Measurements from ENCODE around the gene TSPAN18.

The TSPAN18 gene

GRCh38 chr11:44784436-44784760 is 57.6 kb downstream of the TSPAN18 start:
- WGBS (ENCODE audit: extremely low coverage, insufficient coverage, insufficient read length): no CpG with 5 or more reads among the region's 8 CpGs
- Histone ChIP-seq H3K4me2 (ENCODE audit: low read length) (no peak overlapping the region), H3K4ac (ENCODE audit: low read depth, low read length) (no peak overlapping the region)

GRCh38 chr11:44784851-44785250 is 58.1 kb downstream of the TSPAN18 start:
- Histone ChIP-seq H2BK120ac (ENCODE audit: insufficient read depth, low read length, poor library complexity) (no peak overlapping the region), H2BK12ac (ENCODE audit: low read length) (no peak overlapping the region), H3K4me1 (ENCODE audit: control insufficient read depth in 1 of 2, insufficient read depth in 2 of 2, low read length in 2 of 2) (peaks cover 5 to 6% of the 10 kb centered on the region in 2 experiments), H3K4me2 (ENCODE audit: low read length) (no peak overlapping the region), H2AK5ac (ENCODE audit: low read length) (no peak overlapping the region), H4K8ac (ENCODE audit: low read depth, low read length) (no peak overlapping the region), H4K12ac (ENCODE audit: low read depth, low read length) (no peak overlapping the region), H3K79me1 (ENCODE audit: low read length) (no peaks in the 10 kb centered on the region), H3K23ac (ENCODE audit: low read length) (no peak overlapping the region), H2AFZ (ENCODE audit: insufficient read depth, low read length, poor library complexity) (no peak overlapping the region), H3K14ac (ENCODE audit: low read length) (no peak overlapping the region), H3K79me2 (ENCODE audit: control insufficient read depth, insufficient read depth, low read length, poor library complexity) (no peaks in the 10 kb centered on the region), H3K27me3 (ENCODE audit: insufficient read depth, low read length) (no peaks in the 10 kb centered on the region), H3K27ac (ENCODE audit: low read depth, low read length) (no peak overlapping the region), H3K9ac (ENCODE audit: low read length) (no peak overlapping the region), H3K18ac (ENCODE audit: low read length) (no peak overlapping the region), H3K36me3 (ENCODE audit: control insufficient read depth in 1 of 2, insufficient read depth in 2 of 2, low read length in 2 of 2) (peaks cover 0 to under 1% of the 10 kb centered on the region in 2 experiments), H4K91ac (ENCODE audit: low read depth, low read length) (no peak overlapping the region), H3K4me3 (ENCODE audit: low read depth, low read length) (no peak overlapping the region), H3K9me3 (ENCODE audit: insufficient read depth, low read depth, low read length) (no peaks in the 10 kb centered on the region), H2BK5ac (ENCODE audit: low read depth, low read length, poor library complexity) (no peak overlapping the region), H3K4ac (ENCODE audit: low read depth, low read length) (no peak overlapping the region)
- WGBS (ENCODE audit: extremely low coverage, insufficient coverage, insufficient read length): no CpG with 5 or more reads among the region's 3 CpGs
- no peak for DNase-seq

More at GRCh38 chr11:44784436-44784760, 57.6 kb downstream of the TSPAN18 start:
- H3K4me3 ChIP-seq (ENCODE audit: low read depth, low read length): no peak overlapping the region
- H4K8ac ChIP-seq (ENCODE audit: low read depth, low read length): no peak overlapping the region
- H3K79me1 ChIP-seq (ENCODE audit: low read length): no peaks in the 10 kb centered on the region
- no peak overlapping the region for H3K9ac ChIP-seq (ENCODE audit: low read length)
- no peak overlapping the region for H4K12ac ChIP-seq (ENCODE audit: low read depth, low read length)
- no peak overlapping the region for H2AFZ ChIP-seq (ENCODE audit: insufficient read depth, low read length, poor library complexity)
- H3K9me3 ChIP-seq (ENCODE audit: insufficient read depth, low read depth, low read length): no peaks in the 10 kb centered on the region
- no peak overlapping the region for H3K18ac ChIP-seq (ENCODE audit: low read length)
- H2BK5ac ChIP-seq (ENCODE audit: low read depth, low read length, poor library complexity): no peak overlapping the region
- no peaks in the 10 kb centered on the region for H3K27me3 ChIP-seq (ENCODE audit: insufficient read depth, low read length)
- no peak for DNase-seq
- no peak overlapping the region for H4K91ac ChIP-seq (ENCODE audit: low read depth, low read length)
- H3K27ac ChIP-seq (ENCODE audit: low read depth, low read length): no peak overlapping the region
- no peak overlapping the region for H3K23ac ChIP-seq (ENCODE audit: low read length)
- H2BK120ac ChIP-seq (ENCODE audit: insufficient read depth, low read length, poor library complexity): no peak overlapping the region
- H3K79me2 ChIP-seq (ENCODE audit: control insufficient read depth, insufficient read depth, low read length, poor library complexity): no peaks in the 10 kb centered on the region
- no peak overlapping the region for H2AK5ac ChIP-seq (ENCODE audit: low read length)
- H3K36me3 ChIP-seq (ENCODE audit: control insufficient read depth in 1 of 2, insufficient read depth in 2 of 2, low read length in 2 of 2): peaks cover 0 to 3% of the 10 kb centered on the region in 2 experiments
- H3K14ac ChIP-seq (ENCODE audit: low read length): no peak overlapping the region
- H2BK12ac ChIP-seq (ENCODE audit: low read length): no peak overlapping the region
- H3K4me1 ChIP-seq (ENCODE audit: control insufficient read depth in 1 of 2, insufficient read depth in 2 of 2, low read length in 2 of 2): peaks cover 5 to 6% of the 10 kb centered on the region in 2 experiments

GRCh38 chr11:44785856-44786607 is 59.3 kb downstream of the TSPAN18 start:
- Histone ChIP-seq H2AK5ac (ENCODE audit: low read length) (no peak overlapping the region), H4K12ac (ENCODE audit: low read depth, low read length) (no peak overlapping the region), H3K14ac (ENCODE audit: low read length) (no peak overlapping the region), H3K9me3 (ENCODE audit: insufficient read depth, low read depth, low read length) (peaks cover 3% of the 10 kb centered on the region), H4K91ac (ENCODE audit: low read depth, low read length) (no peak overlapping the region), H3K27me3 (ENCODE audit: insufficient read depth, low read length) (no peaks in the 10 kb centered on the region), H3K36me3 (ENCODE audit: control insufficient read depth in 1 of 2, insufficient read depth in 2 of 2, low read length in 2 of 2) (no peaks in the 10 kb centered on the region), H3K4me1 (ENCODE audit: control insufficient read depth in 1 of 2, insufficient read depth in 2 of 2, low read length in 2 of 2) (peaks cover 4% of the 10 kb centered on the region in 2 experiments), H3K79me1 (ENCODE audit: low read length) (no peaks in the 10 kb centered on the region), H3K79me2 (ENCODE audit: control insufficient read depth, insufficient read depth, low read length, poor library complexity) (no peaks in the 10 kb centered on the region), H2BK12ac (ENCODE audit: low read length) (no peak overlapping the region), H3K9ac (ENCODE audit: low read length) (no peak overlapping the region), H3K4me2 (ENCODE audit: low read length) (no peak overlapping the region), H2AFZ (ENCODE audit: insufficient read depth, low read length, poor library complexity) (no peak overlapping the region), H3K4me3 (ENCODE audit: low read depth, low read length) (no peak overlapping the region), H3K23ac (ENCODE audit: low read length) (no peak overlapping the region), H2BK120ac (ENCODE audit: insufficient read depth, low read length, poor library complexity) (no peak overlapping the region), H4K8ac (ENCODE audit: low read depth, low read length) (no peak overlapping the region), H3K4ac (ENCODE audit: low read depth, low read length) (no peak overlapping the region), H2BK5ac (ENCODE audit: low read depth, low read length, poor library complexity) (no peak overlapping the region), H3K18ac (ENCODE audit: low read length) (no peak overlapping the region), H3K27ac (ENCODE audit: low read depth, low read length) (no peak overlapping the region)
- DNase-seq: no peak
- no CpG with 5 or more reads among the region's 7 CpGs for WGBS (ENCODE audit: extremely low coverage, insufficient coverage, insufficient read length)

GRCh38 chr11:44787070-44787469 is 60.3 kb downstream of the TSPAN18 start:
- no CpG with 5 or more reads among the region's 3 CpGs for WGBS (ENCODE audit: extremely low coverage, insufficient coverage, insufficient read length)

More at GRCh38 chr11:44787070-44787469, 60.3 kb downstream of the TSPAN18 start:
- Histone ChIP-seq H2AK5ac (ENCODE audit: low read length) (no peak overlapping the region), H3K4ac (ENCODE audit: low read depth, low read length) (no peak overlapping the region), H3K27ac (ENCODE audit: low read depth, low read length) (no peak overlapping the region), H3K36me3 (ENCODE audit: control insufficient read depth in 1 of 2, insufficient read depth in 2 of 2, low read length in 2 of 2) (no peaks in the 10 kb centered on the region), H3K14ac (ENCODE audit: low read length) (no peak overlapping the region), H4K12ac (ENCODE audit: low read depth, low read length) (no peak overlapping the region), H4K8ac (ENCODE audit: low read depth, low read length) (no peak overlapping the region), H2AFZ (ENCODE audit: insufficient read depth, low read length, poor library complexity) (no peak overlapping the region), H4K91ac (ENCODE audit: low read depth, low read length) (no peak overlapping the region), H2BK120ac (ENCODE audit: insufficient read depth, low read length, poor library complexity) (no peak overlapping the region), H3K27me3 (ENCODE audit: insufficient read depth, low read length) (no peaks in the 10 kb centered on the region), H3K18ac (ENCODE audit: low read length) (no peak overlapping the region), H3K9me3 (ENCODE audit: insufficient read depth, low read depth, low read length) (peaks cover 3% of the 10 kb centered on the region), H3K9ac (ENCODE audit: low read length) (no peak overlapping the region), H3K4me2 (ENCODE audit: low read length) (no peak overlapping the region), H3K79me1 (ENCODE audit: low read length) (no peaks in the 10 kb centered on the region), H3K4me3 (ENCODE audit: low read depth, low read length) (no peak overlapping the region), H2BK5ac (ENCODE audit: low read depth, low read length, poor library complexity) (no peak overlapping the region), H3K79me2 (ENCODE audit: control insufficient read depth, insufficient read depth, low read length, poor library complexity) (no peaks in the 10 kb centered on the region), H3K23ac (ENCODE audit: low read length) (no peak overlapping the region), H2BK12ac (ENCODE audit: low read length) (no peak overlapping the region), H3K4me1 (ENCODE audit: control insufficient read depth in 1 of 2, insufficient read depth in 2 of 2, low read length in 2 of 2) (no peaks in the 10 kb centered on the region)
- no peak for DNase-seq
